GM12878 (cell line): ENCODE results near the gene ASGR1. TPM values are rescaled to one million over a fixed set of nuclear protein-coding genes. Genes with fewer than 3 reads are reported as not detected.

ENCODE experiments used
- ATAC-seq: fragments of 200-7000 bp; cut with Tn5 transposase; 3 replicates; pipeline ENCODE4 v1.9.1; 2020; ENCODE audit warnings: mild to moderate bottlenecking, moderate library complexity
- BruUV-seq: library from RNA; stranded (reverse); fragments of 400-500 nt; replicated peaks from 2 replicates; lab custom pipeline; 2021; lab: Mats Ljungman, UMichigan
- CTCF ChIA-PET: fragments of 300-600 bp; sonication (Branson Sonifier 250); formaldehyde crosslinking; extraction: SDS; loops from one replicate; lab custom pipeline; 2021; ENCODE audit warnings: inconsistent platforms; lab: Yijun Ruan, JAX
- POLR2A ChIA-PET: fragments of 350-600 bp; formaldehyde crosslinking; extraction: SDS; loops from one replicate; lab custom pipeline; 2021; ENCODE audit warnings: inconsistent platforms; lab: Charles Lee
- RAD21 ChIA-PET: fragments of 300-600 bp; sonication (Branson Sonifier 250); formaldehyde crosslinking; loops from one replicate; lab custom pipeline; 2023; ENCODE audit warnings: antibody characterized with exemption; ENCODE audit not compliant: unreplicated experiment; lab: Charles Lee
- SMC1A ChIA-PET: fragments of 300-600 bp; sonication (Branson Sonifier 250); formaldehyde crosslinking; loops from one replicate; lab custom pipeline; 2023; ENCODE audit not compliant: unreplicated experiment, uncharacterized antibody; lab: Charles Lee
- DNase-seq: peaks from one replicate; pipeline ENCODE4 v3.0.0-alpha.2; 2011; ENCODE audit warnings: low read depth, low spot score
- FAIRE-seq: peaks from 3 replicates; lab custom pipeline; 2011; peaks lifted over from hg19 to GRCh38; lab: Jason Lieb, UNC
- H2AFZ ChIP-seq: 2 replicates; pipeline ENCODE4 v1.6.0; 2011; ENCODE audit warnings: low read depth, low read length, control low read depth; ENCODE audit not compliant: control insufficient read depth
- H3K27ac ChIP-seq: 2 replicates; pipeline ENCODE4 v1.5.1; 2011; ENCODE audit warnings: control low read depth; ENCODE audit not compliant: control insufficient read depth, insufficient read depth
- H3K27me3 ChIP-seq, 2 experiments: replicated peaks in 1 of 2; 2 replicates each; pipeline versions ENCODE4 v1.6.0 to v1.6.1; 2011; ENCODE audit warnings: low read length in 1 of 2; ENCODE audit not compliant: control insufficient read depth in 2 of 2, insufficient read depth in 2 of 2
- H3K36me3 ChIP-seq, 2 experiments: 2 replicates each; pipeline ENCODE4 v1.5.1; 2011; ENCODE audit warnings: low read length in 1 of 2; ENCODE audit not compliant: control insufficient read depth in 2 of 2, insufficient read depth in 2 of 2
- H3K4me1 ChIP-seq: 2 replicates; pipeline ENCODE4 v1.6.1; 2011; ENCODE audit warnings: mild to moderate bottlenecking, low read length, moderate library complexity, mixed read lengths; ENCODE audit not compliant: control insufficient read depth, insufficient read depth
- H3K4me2 ChIP-seq: 2 replicates; pipeline ENCODE4 v1.6.0; 2011; ENCODE audit warnings: control low read depth; ENCODE audit not compliant: control insufficient read depth, insufficient read depth
- H3K4me3 ChIP-seq: fragments of 200-600 bp; sonication (generic); 2 replicates; pipeline ENCODE4 v1.5.1; 2016
- H3K79me2 ChIP-seq: 2 replicates; pipeline ENCODE4 v1.6.0; 2011; ENCODE audit warnings: low read length; ENCODE audit not compliant: control insufficient read depth, insufficient read depth
- H3K9ac ChIP-seq: 2 replicates; pipeline ENCODE4 v1.8.0; 2011; ENCODE audit warnings: low read length, control low read depth, mixed read lengths; ENCODE audit not compliant: control insufficient read depth, insufficient read depth
- H3K9me3 ChIP-seq: replicated peaks from 3 replicates; pipeline ENCODE4 v1.5.1; 2011; ENCODE audit warnings: mild to moderate bottlenecking, low read length; ENCODE audit not compliant: control insufficient read depth, insufficient read depth
- H4K20me1 ChIP-seq: 2 replicates; pipeline ENCODE4 v1.6.0; 2011; ENCODE audit not compliant: control insufficient read depth, insufficient read depth
- ASH2L ChIP-seq: fragments of 300-600, 200-600 bp; sonication (generic); IDR thresholded peaks from 2 replicates; pipeline ENCODE4 v1.6.1; 2017; ENCODE audit warnings: low read depth, mild to moderate bottlenecking, borderline replicate concordance
- BCL11A ChIP-seq: IDR thresholded peaks from 2 replicates; pipeline ENCODE4 v1.6.1; 2011; ENCODE audit warnings: low read depth, low read length
- CREB1 ChIP-seq: IDR thresholded peaks from 2 replicates; pipeline ENCODE4 v1.6.1; 2012; ENCODE audit warnings: low read depth, mild to moderate bottlenecking, inconsistent platforms
- CREM ChIP-seq: IDR thresholded peaks from 2 replicates; pipeline ENCODE4 v1.6.1; 2014; ENCODE audit warnings: antibody characterized with exemption, low read depth
- EGR1 ChIP-seq, 2 experiments: IDR thresholded peaks; 1 replicate in 1 of 2; 2 replicates in 1 of 2; pipeline ENCODE4 v1.6.1; 2011 to 2012; ENCODE audit warnings: low read depth in 2 of 2, low read length in 2 of 2, borderline replicate concordance in 1 of 2, mild to moderate bottlenecking in 1 of 2, moderate library complexity in 1 of 2
- HDAC6 ChIP-seq: fragments of 200-600 bp; sonication (generic); IDR thresholded peaks from one replicate; pipeline ENCODE4 v1.8.0; 2017; ENCODE audit warnings: antibody characterized with exemption; ENCODE audit not compliant: unreplicated experiment
- KDM1A ChIP-seq: fragments of 200-600 bp; sonication (generic); IDR thresholded peaks from 2 replicates; pipeline ENCODE4 v1.6.1; 2016; ENCODE audit warnings: borderline replicate concordance
- NBN ChIP-seq: fragments of 450-650 bp; IDR thresholded peaks from 2 replicates; pipeline ENCODE4 v1.6.1; 2016
- NFIC ChIP-seq: IDR thresholded peaks from 2 replicates; pipeline ENCODE4 v1.6.1; 2012; ENCODE audit warnings: low read depth, mild to moderate bottlenecking, inconsistent platforms, low read length, moderate library complexity
- NR2C1 ChIP-seq: fragments of 450-650 bp; IDR thresholded peaks from 2 replicates; pipeline ENCODE4 v1.6.1; 2017; ENCODE audit warnings: antibody characterized with exemption, mild to moderate bottlenecking, moderate library complexity
- PML ChIP-seq: IDR thresholded peaks from 2 replicates; pipeline ENCODE4 v1.6.1; 2012; ENCODE audit warnings: low read length, inconsistent platforms
- RAD21 ChIP-seq: IDR thresholded peaks from 2 replicates; pipeline ENCODE4 v1.6.1; 2011; ENCODE audit warnings: mild to moderate bottlenecking, low read depth, low read length, moderate library complexity; ENCODE audit not compliant: insufficient read depth
- RCOR1 ChIP-seq: conservative IDR thresholded peaks from 2 replicates; pipeline ENCODE4 v1.6.1; 2012; ENCODE audit warnings: low read depth, low read length, improper control_type of control experiment
- SMC3 ChIP-seq: IDR thresholded peaks from 2 replicates; pipeline ENCODE4 v1.6.1; 2011; ENCODE audit warnings: low read length, improper control_type of control experiment, borderline replicate concordance
- WRNIP1 ChIP-seq: IDR thresholded peaks from 2 replicates; pipeline ENCODE4 v1.6.1; 2011; ENCODE audit warnings: low read depth, low read length, improper control_type of control experiment, borderline replicate concordance
- YY1 ChIP-seq: IDR thresholded peaks from 2 replicates; pipeline ENCODE4 v1.6.1; 2011; ENCODE audit warnings: low read depth, mild to moderate bottlenecking, low read length
- WGBS: methylation state at CpG from one replicate; pipeline ENCODE4 v1.1.6; 2016; ENCODE audit warnings: low lambda C conversion rate; ENCODE audit not compliant: insufficient replicate concordance, insufficient coverage; ENCODE audit errors: missing lambda C conversion rate; 5-methylcytosine and 5-hydroxymethylcytosine counted together
- in situ Hi-C: fragments of 300-500 bp; cut with MboI; formaldehyde crosslinking; loops from 9 replicates; pipeline ENCODE4 v1.14.3; 2018; ENCODE audit warnings: mixed read lengths
- intact Hi-C: fragments of 100-400 bp; cut with micrococcal nuclease; formaldehyde crosslinking; loops from one replicate; pipeline ENCODE4 v1.14.2; 2022; ENCODE audit not compliant: unreplicated experiment
- polyA plus RNA-seq, 11 experiments: library from polyadenylated mRNA; depleted of rRNA in 4 of 11; unstranded in 6 of 11; stranded (reverse) in 5 of 11; fragments of >200 nt; fragmentation: Nextera tagmentation in 4 of 11; fragmentation: Illumina TruSeq in 1 of 11; extraction: Ambion mirVana in 4 of 11; extraction: Trizol in 1 of 11; gene quantifications; 1 replicate in 1 of 11; 2 replicates in 10 of 11; pipeline versions ENCODE4 v1.2.1 to v1.2.3, GENCODE V29; 2011 to 2016; ENCODE audit warnings: inconsistent platforms in 2 of 11, missing spikeins in 2 of 11, low read depth in 1 of 11
- total RNA-seq, 4 experiments: library from RNA; depleted of rRNA in 3 of 4; stranded (reverse); fragments of >200 nt in 3 of 4; fragmentation: Illumina TruSeq in 1 of 4; extraction: Trizol in 1 of 4; gene quantifications; 2 replicates each; pipeline versions ENCODE4 v1.2.1 to v1.2.3, GENCODE V29; 2013 to 2021
- TF ChIP-seq, protein P1 (sequence below): fragments of 450-650 bp; IDR thresholded peaks from 2 replicates; pipeline ENCODE4 v1.6.1; 2018; ENCODE audit warnings: mild to moderate bottlenecking, low read depth, moderate library complexity; ENCODE audit not compliant: partially characterized antibody
- TF ChIP-seq, protein P2 (sequence below), 3 experiments: IDR thresholded peaks in 2 of 3; conservative IDR thresholded peaks in 1 of 3; 2 replicates each; pipeline ENCODE4 v1.5.1; 2011; ENCODE audit warnings: low read depth in 3 of 3, low read length in 3 of 3, mild to moderate bottlenecking in 3 of 3, control low read depth in 2 of 3, moderate library complexity in 2 of 3, inconsistent platforms in 1 of 3, mixed read lengths in 1 of 3; ENCODE audit not compliant: control insufficient read depth in 2 of 3, insufficient read depth in 1 of 3; ENCODE audit errors: extremely low read depth in 1 of 3

Gene ASGR1
- total and polyA plus RNA-seq, 10 of the 15 experiments (the other 5 are each of a cell fraction or from before 2014, with no cell fraction given), result 0.06 to 0.34 (median 0.14) TPM; not detected in 6

DNA sequence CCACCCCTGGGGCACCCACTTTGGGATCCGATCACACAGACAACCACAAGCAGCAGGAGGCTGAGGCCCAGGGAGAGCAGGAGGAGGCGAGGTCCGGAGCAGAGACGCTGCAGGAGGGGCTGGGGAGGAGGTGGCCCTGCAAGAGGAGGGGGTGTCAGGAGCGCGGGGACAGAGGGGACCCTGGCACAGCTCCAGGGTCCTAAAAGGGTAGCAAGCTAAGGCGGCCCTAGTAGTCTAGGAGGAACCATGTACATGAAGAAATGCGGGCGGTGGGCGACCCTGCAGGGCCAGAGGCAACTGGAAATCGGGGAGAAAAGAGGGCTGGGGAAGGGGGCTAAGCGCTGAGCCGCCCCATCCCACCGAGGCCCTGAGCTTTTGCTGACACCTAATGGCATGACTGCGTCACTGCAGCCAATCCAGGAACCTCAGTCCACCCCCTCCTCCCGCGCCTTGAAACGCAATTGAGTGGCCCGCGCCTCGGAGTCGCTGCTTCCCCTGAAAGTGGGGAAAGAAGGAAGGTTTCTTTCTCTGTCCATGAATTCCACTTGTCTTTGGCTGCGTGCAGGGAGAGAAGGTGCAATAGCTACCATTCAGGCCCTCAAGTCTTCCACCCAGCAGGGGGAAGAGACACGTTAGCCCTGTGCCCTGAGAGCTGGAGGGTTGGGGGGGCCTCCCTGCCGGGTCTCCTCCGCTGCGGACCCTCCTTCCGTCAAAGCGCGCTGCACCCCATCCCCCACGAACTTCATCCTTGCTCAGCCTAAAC is 1.8 kb downstream of the ASGR1 start:
- Histone ChIP-seq H3K4me1 (peaks cover 6% of the 10 kb centered on the region), H3K4me2 (peak overlapping the region; percentile 64; the same call in 1 of the 2 replicates), H3K4me3 (no peak overlapping the region), H3K9ac (no peak overlapping the region), H2AFZ (peak overlapping the region; percentile 47), H3K27ac (no peak overlapping the region), H3K36me3 (no peaks in the 10 kb centered on the region), H3K9me3 (no peaks in the 10 kb centered on the region; the same call in 2 of the 3 replicates), H3K79me2 (no peaks in the 10 kb centered on the region), H4K20me1 (no peaks in the 10 kb centered on the region), H3K27me3 (peaks cover 2 to 6% of the 10 kb centered on the region in 2 experiments; a peak in 3 of 4 replicates)
- POLR2A ChIA-PET, result no interaction called here
- DNase-seq (no peak), ATAC-seq (peak; percentile 95), FAIRE-seq (peak; percentile 41)
- CTCF ChIA-PET, result interaction anchor here (0.8 to 3.5 kb wide), 15 partner anchors 9 to 334 kb away, joined by 3 to 34 read pairs (median 5); no protein-coding TSS in a partner anchor
- 5% methylated on average over 31 of the region's 31 CpGs for WGBS
- RAD21 ChIA-PET, result interaction anchor here (0.9 to 2.7 kb wide), 7 partner anchors 38 to 266 kb away, joined by 4 to 14 read pairs (median 4); no protein-coding TSS in a partner anchor
- in situ Hi-C loops (no loop called here), intact Hi-C loops (loop anchor here (2.0 to 10.0 kb wide), 2 partner anchors 131 to 263 kb away; no protein-coding TSS in a partner anchor)
- SMC1A ChIA-PET, result interaction anchor here (0.8 to 2.6 kb wide), 5 partner anchors 9 to 131 kb away, joined by 3 to 14 read pairs (median 3); no protein-coding TSS in a partner anchor
- no peak for TF ChIP-seq ASH2L
- peak; percentile 50; the same call in 1 of the 2 replicates for TF ChIP-seq SMC3
- TF ChIP-seq CREM, result peak; percentile 49; the same call in 1 of the 2 replicates
- no peak for TF ChIP-seq PML
- no peak for TF ChIP-seq HDAC6
- TF ChIP-seq NR2C1, result no peak
- no peak for TF ChIP-seq BCL11A
- TF ChIP-seq WRNIP1, result no peak
- TF ChIP-seq NFIC, result no peak
- TF ChIP-seq, protein P1, sequence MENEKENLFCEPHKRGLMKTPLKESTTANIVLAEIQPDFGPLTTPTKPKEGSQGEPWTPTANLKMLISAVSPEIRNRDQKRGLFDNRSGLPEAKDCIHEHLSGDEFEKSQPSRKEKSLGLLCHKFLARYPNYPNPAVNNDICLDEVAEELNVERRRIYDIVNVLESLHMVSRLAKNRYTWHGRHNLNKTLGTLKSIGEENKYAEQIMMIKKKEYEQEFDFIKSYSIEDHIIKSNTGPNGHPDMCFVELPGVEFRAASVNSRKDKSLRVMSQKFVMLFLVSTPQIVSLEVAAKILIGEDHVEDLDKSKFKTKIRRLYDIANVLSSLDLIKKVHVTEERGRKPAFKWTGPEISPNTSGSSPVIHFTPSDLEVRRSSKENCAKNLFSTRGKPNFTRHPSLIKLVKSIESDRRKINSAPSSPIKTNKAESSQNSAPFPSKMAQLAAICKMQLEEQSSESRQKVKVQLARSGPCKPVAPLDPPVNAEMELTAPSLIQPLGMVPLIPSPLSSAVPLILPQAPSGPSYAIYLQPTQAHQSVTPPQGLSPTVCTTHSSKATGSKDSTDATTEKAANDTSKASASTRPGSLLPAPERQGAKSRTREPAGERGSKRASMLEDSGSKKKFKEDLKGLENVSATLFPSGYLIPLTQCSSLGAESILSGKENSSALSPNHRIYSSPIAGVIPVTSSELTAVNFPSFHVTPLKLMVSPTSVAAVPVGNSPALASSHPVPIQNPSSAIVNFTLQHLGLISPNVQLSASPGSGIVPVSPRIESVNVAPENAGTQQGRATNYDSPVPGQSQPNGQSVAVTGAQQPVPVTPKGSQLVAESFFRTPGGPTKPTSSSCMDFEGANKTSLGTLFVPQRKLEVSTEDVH, result no peak
- TF ChIP-seq RAD21, result peak; percentile 60
- no peak for TF ChIP-seq KDM1A
- TF ChIP-seq, protein P2, sequence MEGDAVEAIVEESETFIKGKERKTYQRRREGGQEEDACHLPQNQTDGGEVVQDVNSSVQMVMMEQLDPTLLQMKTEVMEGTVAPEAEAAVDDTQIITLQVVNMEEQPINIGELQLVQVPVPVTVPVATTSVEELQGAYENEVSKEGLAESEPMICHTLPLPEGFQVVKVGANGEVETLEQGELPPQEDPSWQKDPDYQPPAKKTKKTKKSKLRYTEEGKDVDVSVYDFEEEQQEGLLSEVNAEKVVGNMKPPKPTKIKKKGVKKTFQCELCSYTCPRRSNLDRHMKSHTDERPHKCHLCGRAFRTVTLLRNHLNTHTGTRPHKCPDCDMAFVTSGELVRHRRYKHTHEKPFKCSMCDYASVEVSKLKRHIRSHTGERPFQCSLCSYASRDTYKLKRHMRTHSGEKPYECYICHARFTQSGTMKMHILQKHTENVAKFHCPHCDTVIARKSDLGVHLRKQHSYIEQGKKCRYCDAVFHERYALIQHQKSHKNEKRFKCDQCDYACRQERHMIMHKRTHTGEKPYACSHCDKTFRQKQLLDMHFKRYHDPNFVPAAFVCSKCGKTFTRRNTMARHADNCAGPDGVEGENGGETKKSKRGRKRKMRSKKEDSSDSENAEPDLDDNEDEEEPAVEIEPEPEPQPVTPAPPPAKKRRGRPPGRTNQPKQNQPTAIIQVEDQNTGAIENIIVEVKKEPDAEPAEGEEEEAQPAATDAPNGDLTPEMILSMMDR (IDR thresholded peaks at IDR 0.05 in 2 of 3, conservative IDR thresholded peaks at IDR 0.05 in 1 of 3; ENCODE audit: control insufficient read depth in 2 of 3, extremely low read depth in 1 of 3, insufficient read depth in 1 of 3, low read depth in 3 of 3, low read length in 3 of 3), result peak; percentile 87 to 89 (median 87)
- TF ChIP-seq YY1, result 0 out of 2 replicates have a peak, but pooled peaks have one; percentile 24
- TF ChIP-seq EGR1 (IDR thresholded peaks at IDR 0.05; ENCODE audit: borderline replicate concordance in 1 of 2, low read depth in 2 of 2, low read length in 2 of 2), result 0 out of 3 replicates have a peak, but pooled peaks of 1 of the 2 experiments have one; percentile 32
- no peak for TF ChIP-seq RCOR1
- peak; percentile 54; the same call in 1 of the 2 replicates for TF ChIP-seq CREB1
- TF ChIP-seq NBN, result no peak
- no TSS peak for BruUV-seq
